Osteocyte (in vitro differentiated cells): ENCODE data around the gene GALNTL6. TPM values are rescaled to one million over a fixed set of nuclear protein-coding genes. Genes with fewer than 3 reads are reported as not detected.
"Not testable (repeated sequence)": the region's sequence is repeated elsewhere in the genome, so short reads cannot be mapped to it uniquely, and the experiment has no call there.

Experiments used
- DNase-seq: peaks from one replicate; pipeline ENCODE4 v3.0.0; 2021; ENCODE audit warnings: mixed read lengths; ENCODE audit not compliant: unreplicated experiment; ENCODE audit errors: extremely low spot score
- H3K27ac Mint-ChIP-seq: one replicate; pipeline ENCODE4 v1.8.0; 2021; ENCODE audit warnings: mild to moderate bottlenecking, mixed read lengths; ENCODE audit not compliant: unreplicated experiment
- H3K27me3 Mint-ChIP-seq: one replicate; pipeline ENCODE4 v1.8.0; 2021; ENCODE audit warnings: mixed read lengths; ENCODE audit not compliant: unreplicated experiment
- H3K36me3 Mint-ChIP-seq: one replicate; pipeline ENCODE4 v1.8.0; 2021; ENCODE audit warnings: mixed read lengths; ENCODE audit not compliant: unreplicated experiment
- H3K4me1 Mint-ChIP-seq: one replicate; pipeline ENCODE4 v1.8.0; 2021; ENCODE audit warnings: mixed read lengths; ENCODE audit not compliant: unreplicated experiment
- H3K4me3 Mint-ChIP-seq: one replicate; pipeline ENCODE4 v1.8.0; 2021; ENCODE audit warnings: mild to moderate bottlenecking, moderate library complexity, mixed read lengths; ENCODE audit not compliant: unreplicated experiment
- H3K9me3 Mint-ChIP-seq: one replicate; pipeline ENCODE4 v1.8.0; 2021; ENCODE audit warnings: mixed read lengths; ENCODE audit not compliant: unreplicated experiment
- CTCF ChIP-seq: fragments of 200-600 bp; sonication (generic); IDR thresholded peaks from 2 replicates; pipeline ENCODE4 v1.5.0; 2021; ENCODE audit warnings: antibody characterized with exemption, mild to moderate bottlenecking, moderate library complexity
- total RNA-seq: library from RNA; stranded (reverse); gene quantifications from 2 replicates; pipeline ENCODE4 v1.2.1, GENCODE V29; 2021

GALNTL6 gene
- total RNA-seq, 1 donor from 2014 or later = not detected

- Mint-ChIP-seq H3K4me1 (peaks cover 14% of the 10 kb centered on the region), H3K27me3 (no peaks in the 10 kb centered on the region), H3K27ac (no peak overlapping the region), H3K9me3 (no peaks in the 10 kb centered on the region), H3K4me3 (no peak overlapping the region), H3K36me3 (no peaks in the 10 kb centered on the region)
- no peak for DNase-seq
- no peak for TF ChIP-seq CTCF
These were observed 973.9 kb downstream of the GALNTL6 start for GRCh38 chr4:172787111-172787510.

DNA sequence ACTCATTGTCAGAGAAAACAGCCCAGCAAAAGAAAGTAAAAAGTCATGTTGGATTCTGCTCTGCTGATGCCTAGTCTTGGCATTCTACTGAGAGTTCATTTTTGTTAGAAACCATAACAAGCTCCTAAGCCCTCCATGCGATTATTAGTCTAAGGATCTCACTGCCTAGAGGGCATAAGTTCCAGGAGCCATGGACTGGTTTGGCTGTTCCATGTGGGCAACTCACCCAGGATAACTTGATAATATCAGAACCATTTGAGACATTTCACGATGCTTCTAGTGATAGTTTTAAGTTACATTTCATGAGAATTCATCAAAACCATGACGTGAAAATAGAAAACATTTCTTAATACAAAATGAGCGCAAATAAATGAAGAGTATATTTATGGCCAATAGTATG is 978.6 kb downstream of the GALNTL6 start:
- peaks cover under 1% of the 10 kb centered on the region for H3K4me1 Mint-ChIP-seq
- TF ChIP-seq CTCF = no peak
- no peak overlapping the region for H3K4me3 Mint-ChIP-seq
- no peak for DNase-seq
- H3K9me3 Mint-ChIP-seq = no peaks in the 10 kb centered on the region
- no peaks in the 10 kb centered on the region for H3K36me3 Mint-ChIP-seq
- no peak overlapping the region for H3K27ac Mint-ChIP-seq
- H3K27me3 Mint-ChIP-seq = no peaks in the 10 kb centered on the region

DNA sequence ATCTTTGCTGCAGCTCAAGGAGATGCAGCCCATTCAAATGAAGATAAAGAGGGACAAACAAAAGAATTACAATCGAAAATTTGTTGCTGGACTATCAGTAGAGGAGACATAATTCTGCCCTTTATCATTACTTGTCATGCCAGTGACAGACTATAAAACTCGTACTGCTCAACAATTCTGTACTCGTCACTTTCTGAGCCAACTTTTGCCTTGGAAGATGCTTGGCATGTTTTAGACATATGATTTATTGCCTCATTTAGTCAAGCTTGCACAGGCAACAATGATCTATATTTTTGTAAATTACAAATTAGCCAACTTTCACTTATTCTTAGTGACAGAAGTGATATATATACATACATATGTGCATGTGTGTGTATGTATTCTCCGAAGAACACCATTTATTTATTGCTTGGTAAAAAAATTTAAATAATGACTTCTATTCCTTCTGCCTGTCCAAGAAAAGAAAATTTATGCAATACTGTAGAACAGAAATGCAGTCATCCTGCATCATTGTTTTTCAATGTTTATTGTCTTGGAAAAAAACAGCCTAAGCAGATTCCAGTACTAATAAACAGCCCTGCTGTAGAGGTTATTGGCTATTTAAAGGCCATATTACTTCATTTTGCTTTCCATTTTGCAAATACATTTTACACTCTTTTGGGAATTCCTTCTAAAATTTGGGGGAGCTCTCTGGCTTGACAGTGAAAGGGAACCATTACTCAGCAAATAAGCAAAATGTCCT is 980.5 kb downstream of the GALNTL6 start:
- Mint-ChIP-seq H3K4me3 (no peak overlapping the region), H3K4me1 (no peaks in the 10 kb centered on the region)

DNA sequence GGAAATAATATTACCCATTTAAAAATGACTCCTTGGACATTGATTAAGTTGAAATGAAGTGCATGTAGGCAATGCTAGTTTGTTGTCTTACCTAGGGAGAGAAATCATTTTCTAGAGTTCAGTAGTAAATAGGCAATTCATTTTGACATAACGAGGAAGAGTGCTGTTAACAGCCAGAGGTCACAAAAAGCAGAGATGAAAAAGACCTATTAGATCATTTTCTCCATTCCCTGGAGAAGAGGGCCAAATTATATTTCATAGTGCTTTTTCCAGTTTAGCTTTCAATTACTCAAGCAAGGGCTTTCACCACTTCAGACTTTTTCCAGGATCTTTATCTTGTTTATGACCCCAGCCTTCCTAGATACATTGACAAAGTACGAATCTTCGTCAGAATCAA is 981.1 kb downstream of the GALNTL6 start:
- Mint-ChIP-seq H3K27ac (no peak overlapping the region), H3K4me3 (no peak overlapping the region), H3K27me3 (no peaks in the 10 kb centered on the region), H3K36me3 (no peaks in the 10 kb centered on the region), H3K9me3 (no peaks in the 10 kb centered on the region), H3K4me1 (no peaks in the 10 kb centered on the region)
- TF ChIP-seq CTCF = no peak
- DNase-seq = no peak

More for the DNA sequence above, 980.5 kb downstream of the GALNTL6 start:
- no peak for TF ChIP-seq CTCF
- no peaks in the 10 kb centered on the region for H3K27me3 Mint-ChIP-seq
- no peaks in the 10 kb centered on the region for H3K9me3 Mint-ChIP-seq
- no peak overlapping the region for H3K27ac Mint-ChIP-seq
- no peaks in the 10 kb centered on the region for H3K36me3 Mint-ChIP-seq
- DNase-seq = no peak

DNA sequence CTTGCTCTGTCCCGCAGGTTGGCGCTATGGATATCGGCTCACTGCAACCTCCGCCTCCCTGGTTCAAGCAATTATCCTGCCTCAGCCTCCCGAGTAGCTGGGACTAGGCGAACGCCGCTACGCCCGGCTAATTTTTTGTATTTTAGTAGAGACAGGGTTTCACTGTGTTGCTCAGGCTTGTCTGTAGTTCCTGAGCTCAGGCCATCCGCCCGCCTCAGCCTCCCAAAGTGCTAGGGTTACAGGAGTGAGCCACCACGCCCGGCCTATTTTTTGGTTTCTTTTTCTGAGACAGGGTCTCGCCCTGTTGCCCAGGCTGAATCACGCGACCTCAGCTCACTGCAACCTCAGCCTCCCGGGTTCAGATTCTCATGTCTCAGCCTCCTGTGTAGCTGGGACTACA is 984.1 kb downstream of the GALNTL6 start:
- H3K36me3 Mint-ChIP-seq, H3K27me3 Mint-ChIP-seq: not testable (repeated sequence)

More for the DNA sequence above, 984.1 kb downstream of the GALNTL6 start:
- not testable (repeated sequence) for DNase-seq, H3K4me1 Mint-ChIP-seq, H3K27ac Mint-ChIP-seq, H3K4me3 Mint-ChIP-seq, H3K9me3 Mint-ChIP-seq
